H1 (cell line): ENCODE measurements around the gene RNF6. TPM values are rescaled to one million over a fixed set of nuclear protein-coding genes. Genes with fewer than 3 reads are reported as not detected.

Experiments
- BRCA1 ChIP-seq: IDR thresholded peaks from 2 replicates; pipeline ENCODE4 v1.6.1; 2012; ENCODE audit warnings: low read depth, low read length, improper control_type of control experiment
- CEBPB ChIP-seq: IDR thresholded peaks from 2 replicates; pipeline ENCODE4 v1.6.1; 2012; ENCODE audit warnings: low read depth, low read length
- FOSL1 ChIP-seq: IDR thresholded peaks from 2 replicates; pipeline ENCODE4 v1.6.1; 2011; ENCODE audit warnings: mild to moderate bottlenecking, low read depth, low read length, moderate library complexity; ENCODE audit not compliant: insufficient read depth
- PHF8 ChIP-seq: fragments of 200-600 bp; sonication (generic); conservative IDR thresholded peaks from 2 replicates; pipeline ENCODE4 v1.7.1; 2012; ENCODE audit warnings: low read depth, mild to moderate bottlenecking, inconsistent platforms, low read length, moderate library complexity
- YY1 ChIP-seq: IDR thresholded peaks from 2 replicates; pipeline ENCODE4 v1.6.1; 2011; ENCODE audit warnings: low read depth, mild to moderate bottlenecking, low read length
- polyA plus RNA-seq, 7 experiments: library from polyadenylated mRNA; depleted of rRNA in 3 of 7; stranded (reverse) in 5 of 7; unstranded in 2 of 7; fragments of >200 nt in 5 of 7; fragments of 200-250 nt in 2 of 7; gene quantifications; 1 replicate in 5 of 7; 2 replicates in 1 of 7; 4 replicates in 1 of 7; pipeline versions ENCODE4 v1.2.1 to v1.2.3, GENCODE V29; 2011 to 2013; ENCODE audit warnings: missing spikeins in 2 of 7, mixed read lengths in 2 of 7
- total RNA-seq: library from RNA; stranded (reverse); fragmentation: NEBNext Ultra II Directional; extraction: Animal tissue kit (Norgen Biotek cat#: 25700); gene quantifications from 2 replicates; pipeline ENCODE4 v1.2.1, GENCODE V29; 2021

RNF6 gene
- total and polyA plus RNA-seq, 2 of the 8 experiments (the other 6 are each of a cell fraction or from before 2014, with no cell fraction given) = 4.0 to 13.8 TPM

- TF ChIP-seq YY1 (no peak), PHF8 (peak; percentile 79), FOSL1 (no peak), CEBPB (no peak), BRCA1 (no peak)
Observed at GRCh38 chr13:26253787-26254582, 31.9 kb upstream of the RNF6 start, which contains the start of gene CDK8 (continued).
